Measurements from ENCODE around the gene DDX60.
"Not testable (repeated sequence)": the region's sequence is repeated elsewhere in the genome, so short reads cannot be mapped to it uniquely, and the experiment has no call there.

Gene DDX60

DNA sequence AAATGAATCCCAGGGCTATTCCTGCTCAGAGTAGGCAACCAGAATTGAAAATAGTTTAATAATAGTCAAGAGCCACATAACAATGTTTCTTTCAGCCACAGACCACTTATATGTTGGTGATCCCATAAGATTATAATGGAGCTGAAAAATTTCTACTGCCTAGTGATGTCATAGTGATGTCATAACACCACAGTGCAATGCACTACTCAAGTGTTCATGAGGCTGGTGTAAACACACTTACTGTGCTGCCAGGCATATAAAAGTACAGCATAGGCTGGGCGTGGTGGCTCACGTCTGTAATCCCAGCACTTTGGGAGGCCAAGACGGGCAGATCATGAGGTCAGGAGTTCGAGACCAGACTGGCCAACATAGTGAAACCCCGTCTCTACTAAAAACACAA is 15.1 kb downstream of the DDX60 start:
- not testable (repeated sequence) for DNase-seq

DNA sequence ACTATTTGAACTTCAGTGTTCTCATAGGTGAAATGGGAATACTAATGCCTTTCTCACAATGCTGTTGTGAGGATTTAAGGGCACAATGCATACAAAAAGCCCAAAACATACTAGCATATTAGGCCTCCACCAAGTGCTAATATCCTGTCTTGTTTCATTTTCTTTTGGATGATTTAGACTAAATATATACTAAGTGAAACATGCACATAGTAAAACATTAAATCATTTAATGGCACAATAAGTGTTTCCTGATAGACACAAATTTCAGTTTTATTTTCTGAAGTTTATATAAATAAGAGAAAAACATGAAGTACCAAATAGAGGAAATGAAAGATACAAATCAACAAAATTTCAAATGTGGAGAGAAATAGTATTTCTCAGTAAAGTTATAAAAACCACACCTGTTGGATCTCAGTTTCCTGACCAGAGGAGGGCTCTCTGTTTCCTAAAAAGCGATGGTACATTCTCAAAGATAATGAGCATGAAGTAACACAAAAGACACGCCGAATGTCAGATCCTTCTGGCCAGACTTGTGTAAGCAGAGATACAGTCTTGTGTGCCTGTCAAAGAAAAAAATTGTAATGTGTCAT is 25.1 kb downstream of the DDX60 start:
- no peak for DNase-seq

DNA sequence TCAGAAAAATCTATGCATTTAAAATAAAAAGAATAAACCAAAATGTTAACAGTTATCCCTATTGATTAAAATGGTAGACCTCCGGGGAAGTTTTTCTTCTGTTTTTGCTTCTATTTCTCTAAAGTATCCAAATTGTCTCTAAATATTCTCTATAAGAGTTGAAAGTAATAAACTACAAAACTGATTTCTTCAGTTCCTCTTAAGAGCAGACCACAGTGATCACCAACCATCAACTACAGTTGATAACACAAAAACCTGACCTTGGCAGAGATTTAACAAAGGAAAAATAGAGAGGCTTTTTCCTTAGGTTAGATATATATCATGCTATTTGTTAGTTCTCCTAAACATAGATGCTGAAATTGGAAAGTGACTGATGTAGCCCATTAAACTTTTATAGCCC is 27.3 kb downstream of the DDX60 start:
- no peak for DNase-seq

DNA sequence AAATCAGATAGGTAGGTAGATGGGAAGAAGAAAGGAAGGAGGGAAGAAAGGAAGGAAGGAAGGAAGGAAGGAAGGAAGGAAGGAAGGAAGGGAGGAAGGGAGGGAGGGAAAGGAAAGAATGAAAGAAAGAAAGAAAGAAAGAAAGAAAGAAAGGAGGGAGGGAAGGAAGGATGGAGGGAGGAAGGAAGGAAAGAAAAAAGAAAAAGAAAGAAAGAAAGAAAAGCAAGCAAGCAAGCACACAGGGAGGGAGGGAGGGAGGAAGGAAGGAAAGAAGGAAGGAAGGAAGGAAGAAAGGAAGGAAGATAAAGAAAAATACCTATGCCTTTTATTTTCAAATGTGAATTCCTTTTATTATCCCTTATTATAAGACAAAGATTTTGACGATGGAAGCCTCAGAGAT is 32.7 kb downstream of the DDX60 start:
- DNase-seq = not testable (repeated sequence)

DNA sequence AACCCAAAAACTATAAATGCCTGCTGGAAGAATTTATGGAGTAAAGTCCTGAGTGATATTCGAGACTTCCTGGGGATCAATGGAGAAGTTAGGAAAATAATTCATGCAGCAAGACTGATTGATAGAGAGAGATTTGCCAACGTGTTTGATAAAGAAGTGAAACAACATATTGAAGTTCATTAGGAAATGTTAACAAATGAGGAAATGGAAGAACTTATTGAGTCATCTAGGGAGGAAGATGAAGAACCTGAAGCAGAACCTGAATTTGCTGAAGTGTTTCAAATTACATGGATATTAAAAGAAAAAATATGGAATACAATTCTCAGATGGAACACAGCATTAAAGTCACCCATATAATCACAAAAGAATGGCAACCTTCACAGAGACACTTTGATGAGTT is 39.0 kb downstream of the DDX60 start:
- DNase-seq = peak in 1 of 2 donors; percentile 55

DNA sequence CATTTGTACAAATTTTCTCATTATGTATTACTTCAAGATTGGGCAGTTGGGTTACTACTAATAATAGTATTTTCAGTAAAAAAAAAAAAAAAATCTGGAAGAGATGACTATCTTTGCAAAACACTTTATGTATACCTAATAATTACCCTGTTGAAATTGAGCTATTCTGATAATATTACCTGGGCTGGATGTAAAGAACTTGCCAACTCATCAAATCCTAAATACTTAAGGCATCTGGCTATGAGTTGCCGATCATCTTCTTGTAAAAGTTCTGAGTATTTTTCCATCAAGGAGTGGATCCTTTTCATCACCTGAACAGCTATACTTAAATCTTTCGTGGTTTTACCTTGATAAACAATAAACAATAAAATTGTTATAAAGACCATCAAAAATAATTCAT is 42.7 kb downstream of the DDX60 start:
- no peak for DNase-seq

DNA sequence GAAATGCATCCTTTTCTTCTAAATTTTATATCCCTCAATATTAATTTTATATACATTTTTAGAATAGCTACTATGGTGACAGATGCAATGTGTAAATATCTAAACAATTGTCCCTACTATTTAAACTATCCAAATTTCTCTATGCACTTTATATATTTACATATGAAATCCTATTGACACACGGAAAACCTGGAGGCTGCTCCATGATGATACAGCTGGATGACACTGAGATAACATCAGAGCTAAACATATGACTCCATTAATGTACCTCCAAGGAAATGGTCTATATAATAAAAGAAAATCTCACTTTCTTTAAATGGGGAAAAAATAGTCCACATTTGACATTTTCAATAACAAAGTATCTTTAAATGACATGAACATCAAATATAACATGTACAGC is 43.7 kb downstream of the DDX60 start:
- no peak for DNase-seq

DNA sequence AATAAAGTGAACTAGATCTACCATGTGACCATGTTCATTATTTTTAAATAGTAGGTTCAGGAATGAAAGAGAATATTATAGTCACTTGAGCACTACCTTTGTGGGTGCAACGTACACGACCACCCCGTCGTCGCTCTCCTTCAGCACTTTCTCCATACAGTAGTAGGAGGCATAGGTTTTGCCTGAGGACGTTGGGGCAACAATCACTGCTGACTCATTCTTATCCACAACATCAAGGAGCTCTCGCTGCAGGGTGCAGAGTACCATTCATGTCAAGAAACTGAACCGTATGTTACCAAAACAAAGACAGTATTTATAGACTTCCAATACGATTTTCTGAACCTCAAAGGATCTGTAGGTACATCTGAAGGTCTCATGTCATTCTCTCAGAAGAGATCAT is 44.7 kb downstream of the DDX60 start:
- DNase-seq = no peak

DNA sequence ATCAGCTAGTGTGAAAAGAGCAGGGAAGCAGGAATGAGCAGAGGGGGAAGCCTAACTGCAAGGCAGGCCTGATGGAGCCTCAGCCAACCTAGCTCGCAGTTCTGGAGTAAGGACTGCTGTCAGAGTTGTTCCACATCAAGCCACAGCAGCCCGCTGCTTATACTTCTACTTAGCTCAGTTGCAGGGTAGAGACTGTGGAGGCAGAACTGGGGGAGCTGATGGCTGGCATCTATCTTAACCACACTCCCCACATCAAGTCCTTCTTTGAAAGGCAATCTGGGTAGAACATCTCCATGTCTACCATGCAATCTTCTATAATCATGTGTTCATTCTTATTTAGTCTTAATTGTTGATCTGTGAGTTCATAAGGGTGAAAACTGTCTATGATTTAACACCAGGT is 46.1 kb downstream of the DDX60 start:
- no peak for DNase-seq

DNA sequence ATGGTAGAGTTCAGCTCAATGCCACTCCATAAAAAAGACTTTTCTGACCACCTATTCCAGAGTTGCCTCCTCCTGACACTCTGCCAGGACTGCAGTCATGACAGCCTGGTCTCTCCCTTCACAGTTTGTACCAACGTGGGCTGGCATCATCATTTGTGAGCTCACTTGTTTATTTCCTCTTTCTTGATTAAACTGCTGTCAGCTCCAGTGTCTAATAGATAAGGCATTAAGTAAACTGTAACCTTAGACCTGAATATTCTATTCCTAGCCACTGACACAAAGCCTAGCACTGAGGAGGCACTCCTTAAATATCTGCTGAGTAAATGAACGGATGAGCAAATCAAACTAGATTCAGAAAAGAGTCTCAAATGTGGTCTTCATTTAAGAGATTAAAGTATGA is 48.7 kb downstream of the DDX60 start:
- peak in 1 of 2 donors; percentile 8 for DNase-seq

DNA sequence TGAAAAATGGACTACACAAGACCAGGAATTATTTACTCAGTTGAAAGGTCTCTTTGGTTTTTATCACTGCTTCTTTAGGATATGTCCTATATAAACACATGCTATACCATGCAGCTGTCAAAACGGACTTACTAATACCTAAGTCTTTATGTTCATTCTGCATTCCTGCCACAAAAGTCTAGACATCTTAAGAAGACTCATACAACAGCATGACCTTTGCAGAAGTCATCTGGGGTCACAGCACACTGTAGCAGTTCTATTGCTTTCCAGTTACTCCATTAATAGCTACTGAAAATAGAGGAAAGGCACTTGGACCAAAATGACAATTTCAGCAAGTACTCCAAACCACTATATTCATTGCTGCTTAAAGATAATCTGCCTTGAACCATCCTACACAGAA is 53.2 kb downstream of the DDX60 start:
- DNase-seq = no peak

DNA sequence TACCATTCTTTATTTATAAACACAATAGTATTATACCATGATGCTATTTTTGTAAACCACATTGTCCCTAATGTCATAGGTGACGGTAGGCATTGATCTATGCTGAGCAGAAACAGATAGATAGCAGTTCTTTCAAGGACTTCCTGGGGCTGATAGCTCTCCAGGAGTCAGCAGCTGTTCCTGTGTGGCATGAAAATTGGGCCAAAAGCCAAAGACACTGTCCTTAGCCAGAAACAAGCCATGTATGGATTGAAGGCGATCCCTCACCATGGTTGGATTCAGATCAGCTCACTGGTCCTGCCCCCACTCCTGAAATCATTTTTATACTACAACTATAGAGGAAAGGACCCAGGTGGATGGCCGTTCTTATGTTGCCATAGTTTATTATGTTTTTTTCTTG is 53.6 kb downstream of the DDX60 start:
- no peak for DNase-seq

DNA sequence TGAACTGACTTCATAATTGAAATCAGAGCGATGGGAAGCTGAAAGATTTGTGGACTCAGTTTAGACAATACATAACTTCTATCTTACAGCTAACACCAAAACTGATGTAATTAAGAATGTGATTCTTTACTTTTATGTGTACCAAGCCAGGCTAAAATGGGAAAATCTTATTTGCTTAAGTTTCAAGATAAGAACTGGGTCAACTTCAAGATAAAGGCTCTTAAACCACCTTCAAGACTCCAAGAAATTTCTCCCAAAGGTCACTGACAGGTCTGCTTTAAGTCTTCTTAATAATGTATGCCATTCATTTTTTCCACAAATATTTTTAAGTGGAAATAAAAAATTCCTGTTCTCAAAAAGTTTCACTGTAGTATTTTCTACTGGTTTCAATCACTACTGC is 55.5 kb downstream of the DDX60 start:
- no peak for DNase-seq

DNA sequence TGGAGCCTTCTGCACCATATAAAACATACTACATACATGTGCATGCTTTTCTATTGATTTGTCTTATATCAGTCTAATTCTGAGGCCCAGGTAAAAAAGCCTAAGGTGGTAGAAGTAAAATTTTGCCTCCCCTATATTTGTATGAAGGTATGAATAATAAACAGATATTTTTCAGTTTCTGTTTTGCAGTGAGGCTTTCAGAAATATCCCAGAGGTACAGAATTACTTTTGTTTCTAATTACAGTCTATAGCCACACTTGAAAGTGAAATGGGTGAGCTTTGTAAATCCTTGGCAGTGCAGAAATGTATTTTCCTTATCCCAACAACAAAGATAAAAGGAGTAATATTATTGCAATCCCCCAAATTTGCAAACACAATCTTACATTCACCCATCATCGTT is 59.5 kb downstream of the DDX60 start:
- no peak for DNase-seq

DNA sequence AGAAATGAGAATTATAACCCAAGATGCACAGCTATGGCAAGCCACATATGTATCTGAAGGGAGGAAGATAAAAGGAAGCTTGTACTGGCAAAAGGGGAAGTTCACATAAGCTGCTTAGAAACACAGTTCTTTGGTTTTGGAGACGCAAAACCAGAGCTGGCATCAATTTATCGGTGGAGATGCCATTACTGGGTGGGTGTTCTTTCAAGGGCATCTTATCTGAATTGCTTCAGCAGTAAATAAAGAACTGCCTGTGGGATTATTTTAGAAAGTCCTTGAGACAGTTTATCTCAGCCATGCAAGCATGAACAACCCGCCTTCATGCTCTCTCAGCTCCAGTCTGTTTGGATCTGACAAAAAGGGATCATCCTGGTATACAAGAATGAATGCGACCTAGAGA is 60.8 kb downstream of the DDX60 start:
- DNase-seq = peak in 1 of 2 donors; percentile 28

DNA sequence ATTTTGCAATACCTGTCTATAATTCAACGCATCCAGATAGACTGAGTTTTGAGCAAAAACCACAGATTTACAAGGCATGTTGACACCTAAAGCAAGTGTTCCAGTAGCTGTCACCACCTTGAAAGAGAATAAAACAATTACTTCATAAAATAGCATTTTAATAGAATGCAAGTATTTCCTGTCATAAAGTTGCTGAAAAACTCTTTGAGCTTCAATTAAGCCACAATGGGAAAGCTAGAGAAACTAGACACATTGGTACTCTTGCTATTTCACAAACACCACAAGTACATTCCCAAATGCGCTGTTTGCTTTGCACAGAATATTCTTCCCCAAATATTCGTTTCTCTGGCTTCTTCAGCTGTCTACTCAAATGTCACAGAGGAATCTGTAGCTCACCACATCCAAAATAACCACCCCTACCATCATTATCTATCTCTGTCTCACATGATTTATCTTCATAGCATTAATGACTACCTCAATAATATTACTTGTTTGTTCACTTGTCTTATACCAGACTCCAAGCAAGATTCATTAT is 70.3 kb downstream of the DDX60 start:
- no peak for DNase-seq

DNA sequence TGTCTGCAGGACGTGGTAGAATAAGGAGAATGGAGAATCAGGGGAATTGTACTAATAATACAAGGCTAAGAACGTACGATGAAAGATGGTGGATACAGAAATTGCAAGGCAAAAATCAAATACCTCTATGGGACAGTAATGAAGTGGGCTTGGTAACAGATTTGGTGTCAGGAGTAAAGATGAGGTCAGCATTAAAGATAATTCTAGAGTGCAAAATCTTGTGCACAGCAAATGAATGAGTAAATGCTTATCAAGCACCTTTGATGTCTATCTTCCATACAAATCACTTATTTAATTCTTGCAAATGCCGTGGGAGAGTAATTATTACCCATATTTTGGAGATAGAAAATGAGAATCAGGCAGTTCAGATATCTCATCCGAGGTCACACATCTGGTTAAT is 70.9 kb downstream of the DDX60 start:
- DNase-seq = no peak

DNA sequence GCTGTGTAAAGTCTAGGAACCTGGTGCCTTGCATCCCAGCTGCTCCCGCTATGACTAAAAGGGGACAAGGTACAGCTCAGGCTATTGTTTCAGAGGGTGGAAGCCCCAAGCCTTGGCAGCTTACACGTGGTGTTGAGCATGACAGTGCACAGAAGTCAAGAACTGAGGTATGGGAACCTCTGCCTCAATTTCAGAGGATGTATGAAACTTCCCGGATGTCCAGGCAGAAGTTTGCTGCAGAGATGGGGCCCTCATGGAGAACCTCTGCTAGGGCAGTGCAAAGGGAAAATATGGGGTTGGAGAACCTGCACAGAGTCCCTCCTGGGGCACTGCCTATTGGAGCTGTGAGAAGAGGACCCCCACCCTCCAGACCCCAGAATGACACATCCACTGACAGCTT is 76.6 kb downstream of the DDX60 start:
- DNase-seq = no peak

DNA sequence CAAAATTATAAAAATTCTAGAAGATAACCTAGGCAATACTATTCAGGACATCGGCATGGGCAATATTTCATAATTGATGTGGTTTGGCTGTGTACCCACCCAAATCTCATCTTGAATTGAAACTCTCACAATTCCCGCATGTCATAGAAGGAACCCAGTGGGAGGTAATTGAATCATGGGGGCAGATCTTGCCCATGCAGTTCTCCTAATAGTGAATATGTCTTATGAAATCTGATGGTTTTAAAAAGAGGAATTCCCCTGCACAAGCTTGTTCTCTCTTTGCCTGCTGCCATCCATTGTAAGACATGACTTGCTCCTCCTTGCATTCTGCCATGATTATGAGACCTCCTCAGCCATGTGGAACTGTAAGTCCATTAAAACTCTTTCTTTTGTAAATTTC is 77.7 kb downstream of the DDX60 start:
- peak; percentile 38 to 52 for DNase-seq

DNA sequence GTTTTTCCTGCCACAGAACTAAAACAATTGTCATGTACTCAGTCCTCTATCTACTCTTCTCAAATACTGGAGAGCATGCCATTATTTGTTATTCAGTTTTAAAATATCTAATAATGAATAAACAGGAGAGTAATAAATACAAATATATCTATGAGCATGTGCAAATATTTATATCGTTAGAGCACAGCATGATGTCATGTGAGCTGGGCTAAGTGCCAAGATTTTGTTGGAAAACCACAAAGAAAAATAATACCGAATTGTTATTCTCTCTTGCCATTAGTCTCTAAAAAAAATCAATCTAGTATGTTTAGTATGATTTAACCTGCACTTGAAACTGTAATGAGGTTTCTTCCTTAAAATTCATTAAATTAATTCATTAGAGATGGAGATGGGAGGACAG is 97.3 kb downstream of the DDX60 start:
- DNase-seq = no peak

DNA sequence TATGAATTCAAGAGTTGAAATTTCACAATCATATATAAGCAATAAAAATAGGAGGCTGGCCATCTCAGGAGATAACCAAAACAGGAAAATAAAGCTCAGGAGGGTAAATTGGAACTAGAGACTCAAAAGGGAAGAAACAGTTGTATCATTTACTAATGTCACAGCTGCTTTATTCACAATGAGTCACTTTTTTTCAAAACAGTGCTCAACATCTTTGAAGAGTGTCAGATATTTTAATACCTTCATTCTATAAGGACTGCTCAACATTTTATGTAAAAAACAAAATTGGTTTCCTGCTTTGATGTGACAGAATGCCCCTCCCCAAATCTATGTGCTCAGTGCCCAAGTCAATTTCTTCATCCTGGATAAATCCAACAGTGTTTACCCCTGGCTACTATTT is 97.7 kb downstream of the DDX60 start:
- DNase-seq = no peak

DNA sequence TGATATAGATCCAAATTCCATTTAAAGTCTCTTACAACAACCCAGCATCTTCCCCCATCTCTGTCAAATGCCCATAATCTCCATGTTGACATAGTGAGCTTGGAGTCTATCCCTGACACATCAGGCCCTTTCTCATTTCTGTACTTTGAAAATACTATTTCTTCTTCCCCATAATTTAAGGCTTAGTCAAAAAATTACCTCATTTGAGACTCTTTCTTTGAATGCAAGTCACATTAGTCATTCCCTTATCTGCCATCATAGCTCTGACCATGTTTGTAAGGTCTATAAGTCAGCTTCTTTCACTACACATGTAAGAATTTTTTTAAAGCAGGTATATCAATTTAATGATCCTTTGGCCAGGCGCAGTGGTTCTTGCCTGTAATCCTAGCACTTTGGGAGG is 99.9 kb downstream of the DDX60 start:
- DNase-seq = no peak

DNA sequence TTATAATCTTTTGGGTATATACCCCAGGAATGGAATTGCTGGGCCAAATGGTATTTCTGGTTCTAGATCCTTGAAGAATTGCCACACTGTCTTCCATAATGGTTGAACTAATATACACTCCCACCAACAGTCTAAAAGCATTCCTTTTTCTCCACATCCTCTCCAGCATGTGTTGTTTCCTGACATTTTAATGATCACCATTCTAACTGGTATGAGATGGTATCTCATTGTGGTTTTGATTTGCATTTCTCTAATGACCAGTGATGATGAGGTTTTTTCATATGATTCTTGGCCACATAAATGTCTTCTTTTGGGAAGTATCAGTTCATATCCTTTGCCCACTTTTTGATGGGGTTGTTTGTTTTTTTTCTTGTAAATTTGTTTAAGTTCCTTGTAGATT is 105.0 kb downstream of the DDX60 start:
- not testable (repeated sequence) for DNase-seq

DNA sequence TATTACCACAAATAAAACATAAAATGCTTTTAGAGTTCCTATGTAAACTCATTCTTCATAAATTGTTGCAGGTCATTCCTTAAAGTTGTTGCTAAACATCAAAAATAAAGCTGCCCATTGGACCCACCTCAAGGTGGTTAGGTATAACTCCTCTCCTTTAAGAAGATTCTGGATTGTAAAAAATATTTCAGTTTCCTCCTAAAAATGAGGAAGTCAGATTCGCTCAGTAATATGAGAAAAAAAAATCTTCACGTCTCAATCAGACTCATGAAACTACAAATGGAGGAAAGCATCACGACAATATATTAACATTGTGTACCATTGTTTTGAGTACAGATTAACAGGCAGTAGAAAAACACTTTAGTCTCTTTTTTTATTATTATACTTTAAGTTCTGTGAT is 105.9 kb downstream of the DDX60 start:
- DNase-seq = peak in 1 of 2 donors; percentile 10

DNA sequence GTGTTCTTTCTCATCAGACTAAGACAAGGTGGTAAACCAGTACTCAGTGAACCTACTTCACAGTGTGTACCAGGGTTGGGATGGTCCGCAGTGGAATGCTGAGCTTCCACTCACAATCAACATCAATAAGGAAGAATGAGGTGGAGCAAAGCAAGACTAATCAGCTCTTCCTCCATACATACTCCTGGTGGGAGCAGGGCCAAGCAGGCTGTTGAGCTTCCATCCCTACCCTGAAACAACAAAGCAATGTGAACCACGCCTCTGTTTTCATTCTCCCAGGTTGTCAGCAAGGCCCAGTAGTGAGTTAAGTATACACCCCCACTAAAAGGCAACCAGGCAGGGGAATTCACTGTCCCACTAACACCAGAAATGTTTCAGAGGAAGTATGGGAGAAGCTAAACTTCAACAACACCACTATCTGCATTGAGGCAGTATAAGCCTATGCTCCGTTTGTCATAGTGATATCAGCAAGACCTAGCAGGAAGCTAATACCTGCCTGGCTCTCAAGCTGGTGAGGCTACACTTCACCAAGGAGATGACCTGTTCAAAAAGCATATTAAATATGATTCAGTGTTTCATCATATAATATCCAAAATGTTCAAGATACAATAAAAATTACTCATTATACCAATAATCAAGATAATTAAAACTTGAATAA is 109.5 kb downstream of the DDX60 start:
- DNase-seq = no peak
